GM19455 (cell line): ENCODE results near the gene COX19.
A peak's percentile ranks its signal among the peaks of the same experiment; 100 is the strongest.
"Not testable (repeated sequence)": the region's sequence is repeated elsewhere in the genome, so short reads cannot be mapped to it uniquely, and the experiment has no call there.

ENCODE experiments used
- ATAC-seq: cut with Tn5 transposase; IDR thresholded peaks from one replicate; pipeline ENCODE4 v1.9.1; 2021; ENCODE audit not compliant: unreplicated experiment

The COX19 gene

DNA sequence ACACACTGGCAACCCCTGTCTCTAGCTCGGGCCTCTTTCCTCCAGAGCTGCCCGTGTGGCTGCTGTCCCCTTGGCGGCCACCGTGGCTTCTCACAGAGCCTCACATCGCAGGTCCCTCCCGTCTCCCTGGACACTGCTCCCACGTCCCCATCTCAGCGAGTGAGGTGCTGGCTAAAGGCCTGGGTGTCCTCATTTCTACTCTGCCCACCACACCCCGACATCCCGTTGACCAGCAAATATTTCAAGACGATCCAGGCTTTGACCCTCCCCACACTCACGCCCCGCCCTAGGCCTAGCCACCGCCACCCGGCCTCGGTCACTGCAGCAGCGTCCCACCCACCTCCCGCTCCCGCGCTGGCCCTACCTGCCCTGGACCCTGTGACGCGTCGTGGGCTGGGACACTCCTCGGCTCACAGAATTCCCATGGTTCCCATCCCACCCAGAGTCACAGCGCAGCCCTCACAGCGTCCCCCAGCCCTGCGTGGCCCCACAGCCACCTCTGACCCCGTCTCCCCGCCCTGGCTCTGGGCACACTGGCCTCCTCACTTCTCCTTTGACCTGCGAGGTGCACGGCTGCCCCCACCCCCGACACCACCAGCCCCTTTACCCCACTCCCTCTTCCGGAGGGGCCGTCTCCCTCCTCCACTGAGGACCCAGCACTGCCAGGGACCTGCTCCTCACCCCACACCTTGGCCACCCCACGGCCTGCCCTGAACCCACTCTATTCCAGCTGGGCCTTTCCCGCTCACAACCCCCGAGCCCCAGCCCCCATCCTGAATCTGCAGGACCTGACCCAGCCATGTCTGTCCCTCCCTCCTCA lies 27.7 kb downstream of the COX19 start:
- no peak for ATAC-seq

DNA sequence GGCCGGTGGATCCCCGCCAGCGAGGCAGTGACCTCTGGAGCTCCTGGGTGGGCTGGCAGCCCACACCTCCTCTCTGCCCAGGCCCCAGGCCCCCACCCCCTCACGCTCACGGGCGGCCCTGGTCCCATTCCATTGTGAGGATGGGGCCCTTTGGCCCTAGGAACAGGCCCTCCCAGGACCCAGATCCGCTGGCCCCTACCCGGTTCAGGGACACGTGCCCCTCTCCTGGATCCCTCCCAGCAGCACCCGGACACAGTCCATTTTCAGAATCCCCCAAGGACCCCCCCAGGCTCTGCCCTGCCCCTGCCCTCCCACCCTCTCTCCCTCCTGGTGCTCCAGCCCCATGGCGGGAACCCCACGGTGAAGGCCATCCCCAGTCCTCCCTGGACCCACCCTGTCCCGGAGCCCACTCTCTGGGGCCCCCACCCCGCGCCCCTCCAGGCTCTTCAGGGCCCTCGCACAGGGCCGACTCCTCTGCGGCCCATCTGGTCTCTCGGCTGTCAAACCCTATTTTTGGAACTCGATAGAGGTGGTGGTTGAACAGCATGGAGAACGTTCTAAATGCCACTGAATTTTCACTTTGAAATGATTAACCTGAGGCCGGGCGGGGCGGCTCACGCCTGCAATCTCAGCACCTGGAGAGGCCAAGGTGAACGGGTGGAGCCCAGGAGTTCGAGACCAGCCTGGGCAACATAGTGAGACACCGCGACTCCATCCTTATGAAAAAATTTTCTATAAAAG lies 28.9 kb downstream of the COX19 start:
- ATAC-seq: no peak

DNA sequence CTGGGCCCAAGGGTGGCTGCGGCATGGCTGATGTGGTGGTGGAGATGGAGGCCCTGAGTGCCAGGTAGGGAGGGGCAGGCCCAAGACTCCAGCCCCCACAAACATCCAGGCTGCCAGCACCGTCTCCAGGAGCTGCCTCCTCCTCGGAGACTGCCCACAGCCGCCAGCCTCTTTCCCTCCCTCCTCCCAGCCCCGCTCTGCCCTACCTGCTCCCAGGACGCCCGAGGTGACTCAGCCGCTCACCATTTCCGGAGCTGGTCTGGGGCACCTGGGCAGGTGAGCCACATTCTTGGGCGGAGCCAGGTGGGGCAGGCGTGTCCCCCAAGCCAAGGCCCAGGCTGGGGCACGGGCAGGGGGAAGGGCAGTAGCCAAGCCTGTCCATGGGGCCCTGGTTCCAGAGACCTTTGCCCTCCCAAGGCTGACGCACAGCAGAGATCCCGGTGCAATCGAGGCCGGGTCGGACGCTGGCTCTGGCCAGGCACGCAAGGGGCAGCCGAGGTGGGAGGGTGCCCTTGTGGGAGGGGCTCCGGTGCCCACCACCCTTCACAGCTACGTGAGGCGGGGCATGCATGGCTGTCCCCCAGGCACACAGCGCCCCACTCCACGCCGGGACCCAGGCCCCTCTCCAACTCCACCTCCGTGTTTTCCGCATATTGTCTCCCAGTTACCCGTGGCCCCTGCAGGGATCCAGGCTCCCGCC lies 29.6 kb downstream of the COX19 start:
- ATAC-seq: no peak

DNA sequence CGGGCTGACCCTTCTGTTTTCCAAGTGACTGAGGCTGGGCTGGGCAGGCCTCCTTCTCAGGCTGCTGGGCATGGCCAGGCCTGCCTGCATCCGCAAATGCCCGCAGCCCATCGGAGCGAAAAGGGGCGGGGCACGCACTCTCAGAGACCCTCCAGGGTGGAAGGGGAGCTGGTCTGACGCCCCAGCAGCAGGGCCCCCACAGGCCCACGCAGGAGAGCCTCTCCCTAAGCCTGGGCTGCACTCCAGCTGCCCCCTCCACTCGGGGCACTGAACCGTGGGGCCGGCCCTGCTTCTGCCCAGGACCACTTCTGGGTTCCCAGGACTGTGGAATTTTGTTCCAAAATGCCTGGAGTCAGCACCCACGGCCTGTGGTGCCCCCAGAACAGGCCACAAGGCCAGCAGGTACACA lies 30.2 kb downstream of the COX19 start:
- no peak for ATAC-seq

DNA sequence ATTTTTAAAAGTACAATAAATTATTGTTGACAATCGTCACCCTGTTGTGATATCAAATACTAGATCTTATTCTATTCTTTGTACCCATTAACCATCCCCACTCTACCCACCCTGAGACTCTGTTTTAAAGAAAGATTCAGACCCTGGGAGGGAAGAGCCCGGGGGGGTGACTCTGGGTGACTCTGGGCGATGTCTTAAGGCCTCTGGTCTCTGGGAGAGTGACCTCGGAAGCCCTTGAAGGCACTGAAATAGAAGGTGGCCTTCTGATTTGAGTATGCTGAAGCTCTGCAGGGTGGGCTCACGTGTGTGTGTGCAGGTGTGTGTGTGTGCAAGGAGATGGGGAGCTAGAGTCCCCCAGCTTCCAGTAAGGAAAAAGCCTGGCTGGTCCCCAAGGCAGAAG lies 30.6 kb downstream of the COX19 start:
- ATAC-seq: no peak

DNA sequence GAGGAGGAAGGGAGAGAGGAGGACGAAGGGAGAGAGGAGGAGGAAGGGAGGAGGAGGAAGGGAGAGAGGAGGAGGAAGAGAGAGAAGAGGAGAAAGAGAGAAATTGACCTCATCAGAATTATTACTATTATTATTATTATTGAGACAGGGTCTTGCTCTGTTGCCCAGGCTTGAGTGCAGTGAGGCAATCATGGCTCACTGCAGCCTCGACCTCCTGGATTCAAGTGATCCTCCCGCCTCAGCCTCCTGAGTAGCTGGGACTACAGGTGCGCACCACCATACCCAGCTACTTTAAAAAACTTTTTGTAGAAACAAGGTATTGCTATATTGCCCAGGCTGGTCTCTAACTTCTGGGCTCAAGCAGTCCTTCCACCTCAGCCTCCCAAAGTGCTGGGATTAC lies 31.6 kb downstream of the COX19 start:
- ATAC-seq: not testable (repeated sequence)

DNA sequence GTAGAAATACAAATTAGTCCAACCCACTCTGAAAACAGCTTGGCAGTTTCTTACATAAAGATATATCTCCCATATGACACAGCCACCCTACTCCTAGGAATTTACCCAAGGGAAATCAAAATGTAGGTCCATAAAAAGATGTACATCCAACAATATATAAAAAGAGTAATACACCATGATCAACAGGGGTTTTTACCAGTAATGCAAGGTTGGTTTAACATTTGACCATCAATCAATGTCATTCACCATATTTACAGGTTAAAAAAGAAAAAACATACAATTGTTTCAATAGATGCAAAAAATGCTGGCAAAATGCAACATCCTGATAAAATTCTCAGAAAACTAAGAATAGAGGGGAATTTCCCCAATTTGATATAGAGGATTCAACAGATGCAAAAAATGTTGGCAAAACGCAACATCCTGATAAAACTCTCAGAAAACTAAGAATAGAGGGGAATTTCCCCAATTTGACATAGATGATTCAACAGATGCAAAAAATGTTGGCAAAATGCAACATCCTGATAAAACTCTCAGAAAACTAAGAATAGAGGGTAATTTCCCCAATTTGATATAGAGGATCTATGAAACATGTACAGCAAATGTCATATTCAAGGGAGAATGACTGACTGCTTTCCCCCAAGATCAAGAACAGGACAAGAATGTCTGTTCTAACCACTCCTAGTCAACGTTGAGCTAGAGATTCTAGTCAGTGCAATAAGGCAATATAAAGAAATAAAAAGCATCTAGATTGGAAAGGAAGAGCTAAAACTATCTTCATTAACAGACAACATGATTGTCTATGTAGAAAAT lies 34.5 kb downstream of the COX19 start:
- ATAC-seq: no peak

DNA sequence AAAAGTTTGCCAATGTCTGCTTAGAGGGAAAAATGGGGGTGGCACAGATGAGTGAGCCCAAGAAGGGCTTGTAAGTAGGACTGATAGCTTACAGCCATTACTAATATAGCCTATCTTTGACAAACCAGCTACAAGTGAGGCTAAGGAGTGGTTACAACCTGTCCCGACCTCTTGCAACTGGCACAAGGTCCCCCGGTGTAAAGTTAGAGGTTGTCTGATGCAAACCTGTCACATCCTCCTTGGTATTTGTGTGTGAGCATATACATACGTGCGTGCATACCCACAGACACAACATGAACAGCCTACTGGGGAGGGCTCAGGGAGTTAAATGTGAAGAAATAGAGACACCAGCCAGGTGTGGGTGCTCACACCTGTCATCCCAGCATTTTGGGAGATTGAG lies 35.5 kb downstream of the COX19 start:
- no peak for ATAC-seq

DNA sequence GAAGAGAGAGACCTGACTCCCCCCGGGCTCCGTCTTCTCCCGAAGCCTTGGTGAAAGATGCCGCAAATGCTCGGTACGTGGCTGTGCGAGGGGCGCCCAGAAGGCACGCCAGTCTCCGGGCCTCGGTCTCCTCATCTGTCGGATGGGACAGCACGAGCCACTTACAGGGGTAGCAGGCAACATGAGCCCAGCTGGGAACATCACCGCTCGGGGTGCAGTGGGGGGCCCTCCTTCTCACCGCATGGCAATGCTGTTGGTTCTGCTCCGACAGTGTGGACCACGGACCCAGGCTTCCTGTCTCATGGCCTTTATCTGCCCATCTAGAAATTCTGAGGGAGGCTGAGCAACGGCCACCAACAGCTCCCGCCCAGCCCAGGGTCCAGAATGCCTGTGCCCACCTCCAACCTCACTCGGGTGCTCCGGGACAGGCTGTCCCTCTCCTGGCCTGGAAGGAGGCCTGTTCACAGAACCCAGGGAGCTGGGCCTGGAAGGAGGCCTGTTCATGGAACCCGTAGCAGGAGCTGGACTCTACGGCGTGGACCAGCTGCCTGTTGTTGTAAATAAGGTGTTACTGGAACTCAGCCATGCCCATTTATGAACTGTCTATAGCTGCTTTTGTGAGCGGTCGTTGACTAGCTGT lies 36.7 kb downstream of the COX19 start:
- no peak for ATAC-seq

DNA sequence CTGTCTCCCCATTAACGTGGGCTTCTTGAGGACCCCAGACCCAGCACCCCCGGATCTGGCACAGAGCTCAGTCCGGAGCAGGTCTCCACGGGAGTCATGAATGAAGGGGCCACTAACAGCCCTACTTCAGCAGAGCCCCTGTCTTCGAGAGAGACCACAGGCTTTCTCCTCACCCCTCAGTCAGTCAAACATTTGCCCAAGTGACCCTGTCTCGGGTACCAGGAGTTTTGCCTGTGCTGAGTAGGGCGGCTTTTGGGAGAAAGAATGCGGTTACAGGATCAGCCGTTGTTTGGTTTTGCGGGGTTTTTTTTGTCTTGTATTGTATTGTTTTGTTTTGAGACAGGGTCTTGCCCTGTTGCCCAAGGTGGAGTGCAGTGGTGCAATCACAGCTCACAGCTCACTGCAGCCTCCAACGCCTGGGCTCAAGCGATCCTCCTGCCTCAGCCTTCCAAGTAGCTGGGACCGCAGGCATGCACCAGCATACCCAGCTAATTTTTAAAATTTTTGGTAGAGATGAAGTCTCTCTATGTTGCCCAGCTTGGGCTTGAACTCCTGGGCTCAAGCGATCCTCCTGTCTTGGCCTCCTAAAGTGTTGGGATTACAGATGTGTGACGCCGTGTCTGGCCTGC lies 37.4 kb downstream of the COX19 start:
- no peak for ATAC-seq

DNA sequence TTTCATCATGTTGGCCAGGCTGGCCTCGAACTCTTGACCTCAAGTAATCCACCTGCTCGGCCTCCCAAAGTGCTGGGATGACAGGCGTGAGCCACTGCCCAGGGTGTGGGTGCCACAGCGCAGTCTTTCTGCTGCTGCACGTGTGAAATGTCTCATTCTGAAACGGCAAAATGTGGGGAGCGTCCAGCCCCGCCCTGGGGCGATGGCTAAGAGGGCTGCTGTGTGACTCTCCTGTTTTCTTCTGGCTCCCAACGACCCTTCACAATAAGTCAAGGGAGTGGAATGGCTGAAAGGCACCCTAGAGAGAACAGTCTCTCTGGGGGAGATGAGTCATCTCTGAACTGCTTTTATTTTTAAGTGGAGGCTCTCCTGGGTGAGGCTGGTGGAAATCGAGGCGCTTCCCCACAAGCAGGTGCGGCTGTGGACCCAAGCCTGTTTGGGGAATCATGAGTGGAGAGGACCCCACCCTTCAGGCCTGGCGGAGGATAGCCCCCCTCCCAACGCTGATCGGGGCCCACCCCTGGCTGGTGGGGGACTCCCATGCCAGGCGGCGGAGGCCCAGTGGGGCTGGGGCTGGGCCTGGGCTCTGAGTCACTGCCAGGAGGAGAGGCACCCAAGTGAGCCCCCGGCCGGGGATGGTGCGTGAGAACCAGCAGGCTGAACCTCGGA lies 38.8 kb downstream of the COX19 start:
- ATAC-seq: peak; percentile 71

DNA sequence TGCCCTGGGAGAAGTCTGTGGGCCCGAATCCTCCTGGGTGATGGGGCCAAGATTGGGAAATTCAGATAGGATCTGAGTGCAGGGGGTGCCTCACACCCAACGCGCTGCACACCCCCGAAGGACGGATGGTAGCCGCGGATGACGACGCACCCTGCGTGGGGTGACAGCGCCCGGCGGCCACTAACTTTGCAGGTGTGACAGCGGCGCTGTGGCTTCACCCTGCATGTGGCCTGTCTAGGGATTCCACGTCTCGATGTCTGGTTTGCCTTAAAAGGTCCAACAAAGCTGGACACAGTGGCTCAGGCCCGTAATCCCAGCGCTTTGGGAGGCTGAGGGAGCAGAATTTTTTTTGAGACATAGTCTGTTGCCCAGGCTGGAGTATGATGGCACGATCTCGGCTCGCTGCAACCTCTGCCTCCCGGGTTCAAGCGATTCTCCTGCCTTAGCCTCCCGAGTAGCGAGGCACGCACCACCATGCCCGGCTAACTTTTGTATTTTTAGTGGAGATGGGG lies 39.4 kb downstream of the COX19 start:
- no peak for ATAC-seq

DNA sequence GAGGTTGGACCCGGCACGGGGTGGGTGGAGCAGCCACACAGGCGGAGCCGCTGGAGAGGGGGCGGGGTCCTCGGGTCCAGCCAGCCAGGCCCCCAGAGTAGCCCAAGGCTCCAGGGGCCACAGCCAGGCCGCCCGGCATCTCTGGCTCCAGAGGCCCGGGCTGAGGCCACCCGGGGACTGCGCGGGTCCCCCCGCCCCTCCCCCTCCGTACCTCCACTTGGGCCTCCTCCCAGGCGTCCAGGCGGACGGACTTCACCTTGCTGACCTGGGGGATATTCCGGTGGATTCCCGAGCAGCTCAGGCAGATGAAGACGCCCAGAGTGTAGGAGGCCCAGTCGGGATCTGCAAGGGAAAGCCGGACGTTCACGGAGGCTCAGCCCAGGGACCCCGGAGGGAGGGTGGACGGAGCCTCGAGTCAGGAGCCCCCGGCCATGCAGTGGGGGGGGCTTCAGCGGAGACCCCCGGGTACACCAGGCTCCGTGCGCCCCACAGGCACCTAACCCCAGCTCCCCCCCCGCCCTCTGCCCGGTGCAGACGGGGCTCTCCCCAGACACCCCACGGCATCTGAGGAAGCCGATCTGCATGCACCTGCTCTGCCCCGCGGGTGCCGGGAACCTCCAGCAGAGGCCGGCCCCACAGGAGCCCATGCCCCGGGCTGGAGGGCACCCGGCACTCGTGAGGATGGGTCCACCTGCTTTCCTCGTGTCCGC lies 40.0 kb downstream of the COX19 start:
- no peak for ATAC-seq

DNA sequence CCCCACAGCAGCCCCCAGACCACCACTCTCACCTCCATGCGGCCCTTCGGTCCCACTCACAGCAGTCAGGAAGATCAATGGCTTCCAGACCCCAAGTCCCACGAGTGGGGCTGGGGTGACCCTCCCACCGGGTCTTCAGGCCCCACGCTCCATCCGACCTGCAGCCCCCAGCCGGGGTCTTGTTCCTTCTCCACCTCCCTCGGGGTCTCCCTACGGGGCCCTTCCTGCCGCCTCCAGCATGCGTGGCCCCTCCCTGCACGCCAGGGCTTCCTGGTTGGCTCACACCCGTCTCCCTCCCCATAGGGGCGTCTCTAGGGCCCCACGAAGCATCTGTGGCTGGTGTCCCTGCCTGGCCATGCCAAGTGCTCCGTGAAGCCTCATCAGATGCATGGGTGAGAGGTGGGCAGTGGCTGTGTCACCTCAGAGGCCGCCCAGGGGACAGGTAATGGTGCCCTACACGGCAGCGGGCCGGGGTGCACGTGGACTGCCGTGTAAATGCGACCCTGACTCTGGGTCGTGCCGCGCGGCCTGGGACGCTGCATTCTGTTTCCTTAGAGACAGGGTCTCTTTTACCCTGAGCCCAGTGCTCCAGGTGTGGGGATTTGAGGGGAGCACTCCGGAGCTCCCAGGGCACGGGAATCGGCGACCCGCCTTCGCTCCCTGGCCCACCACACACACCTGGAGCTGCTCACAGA lies 40.7 kb downstream of the COX19 start:
- no peak for ATAC-seq

DNA sequence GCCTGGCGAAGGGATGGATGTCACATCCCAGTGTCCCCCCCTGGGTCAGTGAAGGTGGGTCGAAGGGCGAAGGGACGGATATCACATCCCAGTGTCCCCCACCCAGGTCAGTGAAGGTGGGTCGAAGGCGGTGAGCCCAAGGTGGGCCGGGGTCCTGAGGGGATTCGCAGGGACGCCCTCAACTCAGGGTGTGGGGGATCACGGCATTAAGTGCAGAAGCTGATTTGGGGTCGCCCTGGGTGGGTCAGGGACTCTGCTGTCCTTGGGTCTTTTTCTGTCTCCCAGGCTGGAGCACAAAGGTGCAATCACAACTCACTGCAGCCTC lies 42.7 kb downstream of the COX19 start:
- ATAC-seq: no peak

DNA sequence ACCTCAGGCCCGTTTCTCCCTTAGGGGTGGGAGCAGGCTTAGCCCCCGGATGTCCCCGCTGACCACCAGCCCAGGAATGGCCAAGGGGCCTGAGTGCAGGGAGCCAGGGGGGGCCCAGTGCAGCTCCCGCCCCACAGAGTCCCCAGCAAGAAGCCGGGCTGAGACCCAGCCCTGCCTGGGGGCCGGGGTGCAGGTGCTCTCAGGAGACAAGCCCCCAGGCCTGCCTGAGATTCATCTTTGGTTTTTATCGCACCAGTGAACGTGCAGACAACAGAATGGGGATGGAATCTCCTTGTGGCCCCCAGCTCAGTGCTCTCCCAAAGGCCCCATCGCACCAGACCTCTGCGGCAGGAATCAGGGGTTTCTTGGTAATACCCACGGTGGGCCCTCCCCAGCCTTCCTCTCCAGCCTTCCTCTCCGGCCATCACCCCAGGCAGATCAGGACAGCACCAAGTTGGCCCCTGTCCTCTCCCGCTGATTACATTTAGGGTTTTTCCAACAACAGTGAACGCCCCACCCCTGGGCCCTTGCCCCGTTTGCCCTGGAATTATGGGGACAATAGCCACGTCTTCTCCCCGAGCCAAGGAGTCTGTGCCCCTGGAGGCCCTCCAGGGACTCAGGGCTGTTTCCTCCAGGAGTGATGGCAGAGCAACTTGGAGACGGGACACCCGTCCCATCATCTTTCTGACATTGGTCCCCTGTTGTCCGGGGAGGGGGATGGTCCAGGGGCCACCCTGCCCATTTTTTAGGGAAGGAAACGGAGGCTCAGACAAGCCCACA lies 43.3 kb downstream of the COX19 start:
- no peak for ATAC-seq

DNA sequence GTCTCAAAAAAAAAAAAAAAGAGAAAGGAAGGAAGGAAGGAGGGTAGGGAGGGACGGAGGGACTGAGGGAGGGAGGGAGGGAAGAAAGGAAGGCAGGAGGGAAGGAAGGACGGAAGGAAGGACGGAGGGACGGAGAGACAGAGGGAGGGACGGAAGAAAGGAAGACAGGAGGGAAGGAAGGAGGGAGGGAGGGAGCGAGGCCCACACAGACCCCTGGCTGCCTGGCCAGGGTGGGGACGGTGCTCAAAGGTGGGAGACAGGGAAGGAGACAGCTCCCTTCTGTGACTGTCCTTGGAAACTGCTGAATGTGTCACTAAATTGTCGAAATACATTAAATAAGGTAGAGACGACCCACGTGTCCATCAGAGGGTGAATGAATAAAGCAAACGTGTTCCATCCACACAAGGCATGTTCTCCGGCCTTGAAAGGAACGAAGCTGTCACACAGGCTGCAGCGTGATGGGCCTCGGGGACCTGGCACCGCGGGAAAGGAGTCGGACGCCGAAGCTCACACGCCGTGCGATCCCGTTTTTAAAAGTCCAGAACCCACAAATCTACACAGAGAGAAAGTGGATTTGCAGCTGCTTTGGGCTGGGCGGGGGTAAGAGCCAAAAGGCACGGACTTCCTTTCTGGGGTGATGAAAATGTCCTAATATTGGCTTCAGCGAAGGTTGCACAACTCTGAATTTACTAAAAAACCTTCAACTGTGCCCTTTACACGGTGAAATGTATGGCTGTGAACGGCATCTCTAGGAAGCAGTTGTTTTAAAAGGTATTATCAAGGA lies 44.2 kb downstream of the COX19 start:
- ATAC-seq: no peak
